Measurements from ENCODE around the gene MSL3B.

MSL3B gene

GRCh38 chr2:233824373-233824772, 43.8 kb downstream of the MSL3B start:
- peak overlapping the region in 1 of 2 donors; percentile 85 for H3K27ac ChIP-seq (ENCODE audit: low read depth in 1 of 2, low read length in 2 of 2)
- DNase-seq (ENCODE audit: low spot score): no peak
- no peak overlapping the region for H3K9ac ChIP-seq (ENCODE audit: low read depth in 1 of 2, low read length in 2 of 2)
- H3K4me1 ChIP-seq (ENCODE audit: control insufficient read depth in 4 of 4, insufficient read depth in 4 of 4, low read length in 3 of 4): peaks cover 6 to 30% (median 19%) of the 10 kb centered on the region in 4 donors
- TF ChIP-seq, protein P1, sequence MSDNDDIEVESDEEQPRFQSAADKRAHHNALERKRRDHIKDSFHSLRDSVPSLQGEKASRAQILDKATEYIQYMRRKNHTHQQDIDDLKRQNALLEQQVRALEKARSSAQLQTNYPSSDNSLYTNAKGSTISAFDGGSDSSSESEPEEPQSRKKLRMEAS (IDR thresholded peaks at IDR 0.05): no peak
- TF ChIP-seq HNF4A (conservative IDR thresholded peaks at IDR 0.05): no peak
- no peak for TF ChIP-seq HNF4G (IDR thresholded peaks at IDR 0.05)
- TF ChIP-seq FOXA1 (IDR thresholded peaks at IDR 0.05): no peak
- TF ChIP-seq FOXA2 (IDR thresholded peaks at IDR 0.05): no peak
- TF ChIP-seq EGR1 (IDR thresholded peaks at IDR 0.05; ENCODE audit: low read depth in 2 of 2): no peak
- no peak for TF ChIP-seq YY1 (IDR thresholded peaks at IDR 0.05)
- TF ChIP-seq, protein P2, sequence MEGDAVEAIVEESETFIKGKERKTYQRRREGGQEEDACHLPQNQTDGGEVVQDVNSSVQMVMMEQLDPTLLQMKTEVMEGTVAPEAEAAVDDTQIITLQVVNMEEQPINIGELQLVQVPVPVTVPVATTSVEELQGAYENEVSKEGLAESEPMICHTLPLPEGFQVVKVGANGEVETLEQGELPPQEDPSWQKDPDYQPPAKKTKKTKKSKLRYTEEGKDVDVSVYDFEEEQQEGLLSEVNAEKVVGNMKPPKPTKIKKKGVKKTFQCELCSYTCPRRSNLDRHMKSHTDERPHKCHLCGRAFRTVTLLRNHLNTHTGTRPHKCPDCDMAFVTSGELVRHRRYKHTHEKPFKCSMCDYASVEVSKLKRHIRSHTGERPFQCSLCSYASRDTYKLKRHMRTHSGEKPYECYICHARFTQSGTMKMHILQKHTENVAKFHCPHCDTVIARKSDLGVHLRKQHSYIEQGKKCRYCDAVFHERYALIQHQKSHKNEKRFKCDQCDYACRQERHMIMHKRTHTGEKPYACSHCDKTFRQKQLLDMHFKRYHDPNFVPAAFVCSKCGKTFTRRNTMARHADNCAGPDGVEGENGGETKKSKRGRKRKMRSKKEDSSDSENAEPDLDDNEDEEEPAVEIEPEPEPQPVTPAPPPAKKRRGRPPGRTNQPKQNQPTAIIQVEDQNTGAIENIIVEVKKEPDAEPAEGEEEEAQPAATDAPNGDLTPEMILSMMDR (IDR thresholded peaks at IDR 0.05; ENCODE audit: low read depth, low read length, missing input control): no peak
- TF ChIP-seq NR2F2 (IDR thresholded peaks at IDR 0.05): no peak
- no peak for TF ChIP-seq RXRA (IDR thresholded peaks at IDR 0.05)
- TF ChIP-seq, protein P3, sequence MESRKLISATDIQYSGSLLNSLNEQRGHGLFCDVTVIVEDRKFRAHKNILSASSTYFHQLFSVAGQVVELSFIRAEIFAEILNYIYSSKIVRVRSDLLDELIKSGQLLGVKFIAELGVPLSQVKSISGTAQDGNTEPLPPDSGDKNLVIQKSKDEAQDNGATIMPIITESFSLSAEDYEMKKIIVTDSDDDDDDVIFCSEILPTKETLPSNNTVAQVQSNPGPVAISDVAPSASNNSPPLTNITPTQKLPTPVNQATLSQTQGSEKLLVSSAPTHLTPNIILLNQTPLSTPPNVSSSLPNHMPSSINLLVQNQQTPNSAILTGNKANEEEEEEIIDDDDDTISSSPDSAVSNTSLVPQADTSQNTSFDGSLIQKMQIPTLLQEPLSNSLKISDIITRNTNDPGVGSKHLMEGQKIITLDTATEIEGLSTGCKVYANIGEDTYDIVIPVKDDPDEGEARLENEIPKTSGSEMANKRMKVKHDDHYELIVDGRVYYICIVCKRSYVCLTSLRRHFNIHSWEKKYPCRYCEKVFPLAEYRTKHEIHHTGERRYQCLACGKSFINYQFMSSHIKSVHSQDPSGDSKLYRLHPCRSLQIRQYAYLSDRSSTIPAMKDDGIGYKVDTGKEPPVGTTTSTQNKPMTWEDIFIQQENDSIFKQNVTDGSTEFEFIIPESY (IDR thresholded peaks at IDR 0.05): no peak
- no peak for TF ChIP-seq SP1 (IDR thresholded peaks at IDR 0.05)
- TF ChIP-seq, protein P4, sequence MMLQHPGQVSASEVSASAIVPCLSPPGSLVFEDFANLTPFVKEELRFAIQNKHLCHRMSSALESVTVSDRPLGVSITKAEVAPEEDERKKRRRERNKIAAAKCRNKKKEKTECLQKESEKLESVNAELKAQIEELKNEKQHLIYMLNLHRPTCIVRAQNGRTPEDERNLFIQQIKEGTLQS (IDR thresholded peaks at IDR 0.05): no peak
- no peak for TF ChIP-seq TAF1 (conservative IDR thresholded peaks at IDR 0.05)
- no peak for TF ChIP-seq REST (IDR thresholded peaks at IDR 0.05)
- TF ChIP-seq RAD21 (IDR thresholded peaks at IDR 0.05): no peak
- no peak for TF ChIP-seq GABPA (IDR thresholded peaks at IDR 0.05 in 1 of 2, conservative IDR thresholded peaks at IDR 0.05 in 1 of 2)
- TF ChIP-seq JUND (IDR thresholded peaks at IDR 0.05): no peak
- 89% methylated on average over 7 of the region's 7 CpGs for WGBS
- H3K9me3 ChIP-seq (ENCODE audit: control insufficient read depth in 4 of 4, low read length in 3 of 4): no peaks in the 10 kb centered on the region
- no peaks in the 10 kb centered on the region for H3K27me3 ChIP-seq (ENCODE audit: control insufficient read depth in 4 of 4, insufficient read depth in 4 of 4, low read length in 3 of 4)
- no peak overlapping the region for H3K4me3 ChIP-seq (ENCODE audit: low read depth in 1 of 3, low read length in 3 of 3)
- H3K36me3 ChIP-seq (ENCODE audit: control insufficient read depth in 4 of 4, insufficient read depth in 3 of 4, low read depth in 1 of 4, low read length in 3 of 4): no peaks in the 10 kb centered on the region
